Mononuclear cell (primary cell): ENCODE measurements around the gene FOXC1. TPM values are rescaled to one million over a fixed set of nuclear protein-coding genes. Genes with fewer than 3 reads are reported as not detected.

Experiments
- H3K27me3 ChIP-seq: 2 replicates; pipeline ENCODE4 v1.6.0; 2011; ENCODE audit warnings: low read length, control low read depth; ENCODE audit not compliant: insufficient read depth
- H3K4me1 ChIP-seq: 2 replicates; pipeline ENCODE4 v1.5.1; 2011; ENCODE audit warnings: mild to moderate bottlenecking, low read length, control low read depth; ENCODE audit not compliant: insufficient read depth
- H3K4me3 ChIP-seq: 2 replicates; pipeline ENCODE4 v1.5.1; 2011; ENCODE audit warnings: mild to moderate bottlenecking, low read length, moderate library complexity
- H3K9me3 ChIP-seq: 2 replicates; pipeline ENCODE4 v1.5.1; 2011; ENCODE audit warnings: low read depth, mild to moderate bottlenecking, control low read depth, low read length
- total RNA-seq: library from RNA; depleted of rRNA; stranded (reverse); fragments of >200 nt; gene quantifications from one replicate; pipeline ENCODE4 v1.2.3, GENCODE V29; 2012

Gene FOXC1
- total RNA-seq, 1 donor = 0.10 TPM

- Histone ChIP-seq H3K9me3 (no peaks in the 10 kb centered on the region), H3K27me3 (no peaks in the 10 kb centered on the region), H3K4me1 (no peaks in the 10 kb centered on the region), H3K4me3 (no peak overlapping the region)
These were observed 31.6 kb upstream of the FOXC1 start for GRCh38 chr6:1577896-1578745.

- H3K4me3 ChIP-seq = no peak overlapping the region
- no peaks in the 10 kb centered on the region for H3K9me3 ChIP-seq
- H3K4me1 ChIP-seq = no peaks in the 10 kb centered on the region
- H3K27me3 ChIP-seq = no peaks in the 10 kb centered on the region
These were observed 30.6 kb upstream of the FOXC1 start for GRCh38 chr6:1579096-1579495.

GRCh38 chr6:1580109-1580508 lies 29.6 kb upstream of the FOXC1 start:
- Histone ChIP-seq H3K27me3 (no peaks in the 10 kb centered on the region), H3K4me1 (no peaks in the 10 kb centered on the region), H3K9me3 (no peaks in the 10 kb centered on the region), H3K4me3 (no peak overlapping the region)

- Histone ChIP-seq H3K4me1 (no peaks in the 10 kb centered on the region), H3K4me3 (no peak overlapping the region), H3K9me3 (no peaks in the 10 kb centered on the region), H3K27me3 (no peaks in the 10 kb centered on the region)
These were observed 29.1 kb upstream of the FOXC1 start for GRCh38 chr6:1580585-1580984.

- H3K4me1 ChIP-seq = no peaks in the 10 kb centered on the region
- H3K9me3 ChIP-seq = no peaks in the 10 kb centered on the region
- H3K27me3 ChIP-seq = no peaks in the 10 kb centered on the region
- no peak overlapping the region for H3K4me3 ChIP-seq
These were observed 28.4 kb upstream of the FOXC1 start for GRCh38 chr6:1581120-1581991.

- Histone ChIP-seq H3K27me3 (no peaks in the 10 kb centered on the region), H3K4me1 (no peaks in the 10 kb centered on the region), H3K9me3 (no peaks in the 10 kb centered on the region), H3K4me3 (no peak overlapping the region)
These were observed 25.6 kb upstream of the FOXC1 start for GRCh38 chr6:1584146-1584545.

GRCh38 chr6:1584996-1585668 lies 24.6 kb upstream of the FOXC1 start:
- Histone ChIP-seq H3K4me3 (no peak overlapping the region), H3K27me3 (no peaks in the 10 kb centered on the region), H3K4me1 (no peaks in the 10 kb centered on the region), H3K9me3 (no peaks in the 10 kb centered on the region)

GRCh38 chr6:1585669-1586049 lies 24.1 kb upstream of the FOXC1 start:
- Histone ChIP-seq H3K4me3 (no peak overlapping the region), H3K9me3 (no peaks in the 10 kb centered on the region), H3K27me3 (no peaks in the 10 kb centered on the region), H3K4me1 (no peaks in the 10 kb centered on the region)

GRCh38 chr6:1586256-1586655 lies 23.5 kb upstream of the FOXC1 start:
- Histone ChIP-seq H3K4me1 (no peaks in the 10 kb centered on the region), H3K9me3 (no peaks in the 10 kb centered on the region), H3K4me3 (no peak overlapping the region), H3K27me3 (no peaks in the 10 kb centered on the region)

GRCh38 chr6:1586861-1587450 lies 22.8 kb upstream of the FOXC1 start:
- Histone ChIP-seq H3K9me3 (no peaks in the 10 kb centered on the region), H3K4me3 (no peak overlapping the region), H3K4me1 (no peaks in the 10 kb centered on the region), H3K27me3 (no peaks in the 10 kb centered on the region)

- no peaks in the 10 kb centered on the region for H3K9me3 ChIP-seq
- H3K4me1 ChIP-seq = no peaks in the 10 kb centered on the region
- no peaks in the 10 kb centered on the region for H3K27me3 ChIP-seq
- H3K4me3 ChIP-seq = no peak overlapping the region
These were observed 22.2 kb upstream of the FOXC1 start for GRCh38 chr6:1587546-1587945.

- Histone ChIP-seq H3K4me3 (no peak overlapping the region), H3K27me3 (no peaks in the 10 kb centered on the region), H3K4me1 (no peaks in the 10 kb centered on the region), H3K9me3 (no peaks in the 10 kb centered on the region)
These were observed 21.7 kb upstream of the FOXC1 start for GRCh38 chr6:1587977-1588376.

- Histone ChIP-seq H3K4me3 (no peak overlapping the region), H3K27me3 (no peaks in the 10 kb centered on the region), H3K4me1 (no peaks in the 10 kb centered on the region), H3K9me3 (no peaks in the 10 kb centered on the region)
These were observed 20.5 kb upstream of the FOXC1 start for GRCh38 chr6:1589208-1589607.

GRCh38 chr6:1590580-1590979 lies 19.1 kb upstream of the FOXC1 start:
- Histone ChIP-seq H3K9me3 (no peaks in the 10 kb centered on the region), H3K27me3 (no peaks in the 10 kb centered on the region), H3K4me1 (no peaks in the 10 kb centered on the region), H3K4me3 (no peak overlapping the region)

GRCh38 chr6:1591243-1591642 lies 18.5 kb upstream of the FOXC1 start:
- Histone ChIP-seq H3K9me3 (no peaks in the 10 kb centered on the region), H3K27me3 (peaks cover 5% of the 10 kb centered on the region), H3K4me1 (no peaks in the 10 kb centered on the region), H3K4me3 (no peak overlapping the region)
